ENCODE measurements around the gene PPY. TPM values are rescaled to one million over a fixed set of nuclear protein-coding genes. Genes with fewer than 3 reads are reported as not detected.

PPY gene
- total and polyA plus RNA-seq, 10 donors, result not detected

- Histone ChIP-seq H3K4me1 (peaks cover 0 to 16% (median 11%) of the 10 kb centered on the region in 6 donors), H3K9me3 (no peaks in the 10 kb centered on the region), H3K36me3 (no peaks in the 10 kb centered on the region), H3K27me3 (replicated peaks in 1 of 7) (peaks cover 0 to 72% (median 40%) of the 10 kb centered on the region in 7 donors), H3K27ac (no peak overlapping the region), H3K4me3 (no peak overlapping the region)
- WGBS, 5 donors, result 80 to 89% (median 86%) methylated on average over 7 of the region's 7 CpGs
- intact Hi-C loops (cut with DNase I; ENCODE audit: low total_unique reads), result no loop called here
- no peak for DNase-seq
- no peak for TF ChIP-seq CTCF (IDR thresholded peaks at IDR 0.05 in 8 of 11, conservative IDR thresholded peaks at IDR 0.05 in 3 of 11)
- no peak for TF ChIP-seq POLR2AphosphoS5 (IDR thresholded peaks at IDR 0.05)
- TF ChIP-seq POLR2A (IDR thresholded peaks at IDR 0.05), result no peak
These were observed 44.1 kb upstream of the PPY start for GRCh38 chr17:43986225-43986981.

- H3K36me3 ChIP-seq, result no peaks in the 10 kb centered on the region
- DNase-seq, result no peak
- H3K27me3 ChIP-seq (replicated peaks in 1 of 7), result peaks cover 0 to 86% (median 44%) of the 10 kb centered on the region in 7 donors
- 80 to 89% (median 87%) methylated on average over 8 of the region's 8 CpGs for WGBS, 5 donors
- TF ChIP-seq POLR2A (IDR thresholded peaks at IDR 0.05) (no peak), CTCF (IDR thresholded peaks at IDR 0.05 in 8 of 11, conservative IDR thresholded peaks at IDR 0.05 in 3 of 11) (no peak), POLR2AphosphoS5 (IDR thresholded peaks at IDR 0.05) (no peak)
- intact Hi-C loops (cut with DNase I; ENCODE audit: low total_unique reads), result no loop called here
- peaks cover 0 to 16% (median 11%) of the 10 kb centered on the region in 6 donors for H3K4me1 ChIP-seq
- H3K9me3 ChIP-seq, result no peaks in the 10 kb centered on the region
- H3K27ac ChIP-seq, result no peak overlapping the region
- H3K4me3 ChIP-seq, result peak overlapping the region in 3 of 8 donors; percentile 37 to 65 (median 44)
These were observed 42.2 kb upstream of the PPY start for GRCh38 chr17:43984521-43984920.

GRCh38 chr17:43983515-43984411, 41.5 kb upstream of the PPY start:
- Histone ChIP-seq H3K27me3 (replicated peaks in 1 of 7) (peaks cover 0 to 85% (median 44%) of the 10 kb centered on the region in 7 donors), H3K4me1 (peaks cover 0 to 16% (median 11%) of the 10 kb centered on the region in 6 donors), H3K36me3 (no peaks in the 10 kb centered on the region), H3K27ac (no peak overlapping the region), H3K4me3 (peak overlapping the region; percentile 13 to 65 (median 35)), H3K9me3 (no peaks in the 10 kb centered on the region)
- intact Hi-C loops (cut with DNase I; ENCODE audit: low total_unique reads), result no loop called here
- DNase-seq, result no peak
- TF ChIP-seq POLR2AphosphoS5 (IDR thresholded peaks at IDR 0.05), result peak in 2 of 3 donors; percentile 21 to 58
- TF ChIP-seq CTCF (IDR thresholded peaks at IDR 0.05 in 8 of 11, conservative IDR thresholded peaks at IDR 0.05 in 3 of 11), result peak in 2 of 11 experiments; percentile 14 to 31
- no peak for TF ChIP-seq POLR2A (IDR thresholded peaks at IDR 0.05)
- WGBS, 5 donors, result 2 to 5% (median 4%) methylated on average over 23 to 78 of the region's 78 CpGs

- Histone ChIP-seq H3K36me3 (no peaks in the 10 kb centered on the region), H3K4me3 (peak overlapping the region in 2 of 8 donors; percentile 28 to 65), H3K27ac (no peak overlapping the region), H3K27me3 (replicated peaks in 1 of 7) (peaks cover 0 to 81% (median 44%) of the 10 kb centered on the region in 7 donors), H3K9me3 (no peaks in the 10 kb centered on the region), H3K4me1 (peaks cover 0 to 16% (median 11%) of the 10 kb centered on the region in 6 donors)
- intact Hi-C loops (cut with DNase I; ENCODE audit: low total_unique reads), result no loop called here
- 20 to 28% (median 24%) methylated on average over 5 of the region's 5 CpGs for WGBS, 5 donors
- DNase-seq, result no peak
- no peak for TF ChIP-seq POLR2A (IDR thresholded peaks at IDR 0.05)
- TF ChIP-seq CTCF (IDR thresholded peaks at IDR 0.05 in 8 of 11, conservative IDR thresholded peaks at IDR 0.05 in 3 of 11), result no peak
- no peak for TF ChIP-seq POLR2AphosphoS5 (IDR thresholded peaks at IDR 0.05)
These were observed 40.9 kb upstream of the PPY start for GRCh38 chr17:43983196-43983514.
